IMR-90 (cell line): ENCODE results near the gene KCNQ5. TPM values are rescaled to one million over a fixed set of nuclear protein-coding genes. Genes with fewer than 3 reads are reported as not detected.

Experiments
- ATAC-seq: fragments of 200-7000 bp; cut with Tn5 transposase; 2 replicates; pipeline ENCODE4 v1.9.1; 2020; ENCODE audit warnings: low read depth, mild to moderate bottlenecking, moderate library complexity
- BruUV-seq: library from RNA; stranded (reverse); fragments of 400-500 nt; replicated peaks from 2 replicates; lab custom pipeline; 2021; lab: Mats Ljungman, UMichigan
- CTCF ChIA-PET: fragments of 300-600 bp; formaldehyde crosslinking; extraction: SDS; loops from one replicate; lab custom pipeline; 2021; ENCODE audit warnings: antibody characterized with exemption; lab: Yijun Ruan, JAX
- POLR2A ChIA-PET: fragments of 300-600 bp; sonication (Branson Sonifier 250); formaldehyde crosslinking; loops from one replicate; lab custom pipeline; 2022; ENCODE audit warnings: antibody characterized with exemption; ENCODE audit not compliant: unreplicated experiment; lab: Charles Lee
- DNase-seq: peaks from one replicate; pipeline ENCODE4 v3.0.0; 2013
- H2AFZ ChIP-seq: replicated peaks from 2 replicates; pipeline ENCODE3; 2013; ENCODE audit warnings: low read length, mild to moderate bottlenecking; ENCODE audit not compliant: poor library complexity
- H2AK5ac ChIP-seq: 2 replicates; pipeline ENCODE4 v1.6.1; 2013; ENCODE audit warnings: low read depth, low read length, inconsistent platforms
- H2AK9ac ChIP-seq: replicated peaks from 2 replicates; pipeline ENCODE3; 2013; ENCODE audit warnings: mild to moderate bottlenecking, low read depth, low read length, moderate library complexity; ENCODE audit not compliant: poor library complexity
- H2BK120ac ChIP-seq: 2 replicates; pipeline ENCODE4 v1.6.1; 2013; ENCODE audit warnings: low read depth, low read length, inconsistent platforms
- H2BK15ac ChIP-seq: 3 replicates; pipeline ENCODE4 v1.6.1; 2013; ENCODE audit warnings: low read depth, low read length, inconsistent platforms
- H2BK20ac ChIP-seq: 2 replicates; pipeline ENCODE4 v1.6.1; 2013; ENCODE audit warnings: low read depth, mild to moderate bottlenecking, inconsistent platforms, low read length, moderate library complexity
- H2BK5ac ChIP-seq: 2 replicates; pipeline ENCODE4 v1.6.1; 2013; ENCODE audit warnings: mild to moderate bottlenecking, low read depth, low read length, inconsistent platforms; ENCODE audit not compliant: poor library complexity, severe bottlenecking
- H3K14ac ChIP-seq: replicated peaks from 2 replicates; pipeline ENCODE4 v1.6.1; 2013; ENCODE audit warnings: low read depth, low read length, inconsistent platforms
- H3K18ac ChIP-seq: 2 replicates; pipeline ENCODE4 v1.6.1; 2013; ENCODE audit warnings: low read depth, low read length, control low read depth
- H3K23ac ChIP-seq: 2 replicates; pipeline ENCODE4 v1.6.1; 2013; ENCODE audit warnings: low read depth, low read length, inconsistent platforms
- H3K27ac ChIP-seq: 2 replicates; pipeline ENCODE4 v1.5.1; 2013; ENCODE audit warnings: mild to moderate bottlenecking, control low read depth, low read length; ENCODE audit not compliant: insufficient read depth
- H3K27me3 ChIP-seq: 2 replicates; pipeline ENCODE4 v1.6.1; 2013; ENCODE audit warnings: low read length; ENCODE audit not compliant: control insufficient read depth, insufficient read depth
- H3K36me3 ChIP-seq: 2 replicates; pipeline ENCODE4 v1.6.1; 2013; ENCODE audit warnings: low read length, mixed read lengths; ENCODE audit not compliant: control insufficient read depth, insufficient read depth
- H3K4ac ChIP-seq: 2 replicates; pipeline ENCODE4 v1.6.1; 2013; ENCODE audit warnings: low read depth, low read length, inconsistent platforms
- H3K4me1 ChIP-seq: 2 replicates; pipeline ENCODE4 v1.6.1; 2013; ENCODE audit warnings: low read length, mixed read lengths; ENCODE audit not compliant: control insufficient read depth, insufficient read depth
- H3K4me2 ChIP-seq: 2 replicates; pipeline ENCODE4 v1.6.1; 2013; ENCODE audit warnings: low read depth, mild to moderate bottlenecking, control low read depth, low read length, moderate library complexity
- H3K4me3 ChIP-seq: 2 replicates; pipeline ENCODE4 v1.5.1; 2013; ENCODE audit warnings: low read depth, mild to moderate bottlenecking, control low read depth, low read length, moderate library complexity; ENCODE audit not compliant: insufficient read depth
- H3K56ac ChIP-seq: 2 replicates; pipeline ENCODE4 v1.6.1; 2013; ENCODE audit warnings: low read length, inconsistent platforms; ENCODE audit not compliant: insufficient read depth; ENCODE audit errors: extremely low read depth
- H3K79me1 ChIP-seq, 2 experiments: 2 replicates each; pipeline ENCODE4 v1.6.1; 2013; ENCODE audit warnings: low read length in 2 of 2, inconsistent platforms in 1 of 2, low read depth in 1 of 2
- H3K9ac ChIP-seq: 2 replicates; pipeline ENCODE4 v1.6.1; 2013; ENCODE audit warnings: low read depth, low read length, control low read depth
- H3K9me1 ChIP-seq: 2 replicates; pipeline ENCODE4 v1.6.1; 2013; ENCODE audit warnings: low read length, inconsistent platforms; ENCODE audit not compliant: insufficient read depth
- H3K9me3 ChIP-seq: 2 replicates; pipeline ENCODE4 v1.6.1; 2013; ENCODE audit warnings: low read length; ENCODE audit not compliant: control insufficient read depth, insufficient read depth
- H4K20me1 ChIP-seq: 2 replicates; pipeline ENCODE4 v1.6.1; 2013; ENCODE audit warnings: low read length, inconsistent platforms; ENCODE audit not compliant: insufficient read depth
- H4K5ac ChIP-seq: 2 replicates; pipeline ENCODE4 v1.6.1; 2013; ENCODE audit warnings: mild to moderate bottlenecking, low read depth, low read length, control low read depth
- H4K8ac ChIP-seq, 2 experiments: 2 replicates each; pipeline ENCODE4 v1.6.1; 2013; ENCODE audit warnings: low read depth in 2 of 2, low read length in 2 of 2, control low read depth in 1 of 2, inconsistent platforms in 1 of 2
- H4K91ac ChIP-seq: 2 replicates; pipeline ENCODE4 v1.6.1; 2013; ENCODE audit warnings: low read depth, low read length, inconsistent platforms; ENCODE audit not compliant: insufficient read depth
- BHLHE40 ChIP-seq: fragments of 150-350 bp; IDR thresholded peaks from 2 replicates; pipeline ENCODE4 v1.6.1; 2016; ENCODE audit warnings: mild to moderate bottlenecking, low read depth, low read length
- CTCF ChIP-seq: conservative IDR thresholded peaks from 2 replicates; pipeline ENCODE4 v1.5.1; 2012; ENCODE audit warnings: mild to moderate bottlenecking, low read depth, low read length, improper control_type of control experiment
- ELK1 ChIP-seq: fragments of 150-350 bp; IDR thresholded peaks from 2 replicates; pipeline ENCODE4 v1.6.1; 2016; ENCODE audit warnings: low read depth, mild to moderate bottlenecking, low read length, moderate library complexity, borderline replicate concordance
- MAFK ChIP-seq: IDR thresholded peaks from 2 replicates; pipeline ENCODE4 v1.6.1; 2012; ENCODE audit warnings: low read depth, low read length, improper control_type of control experiment
- MAZ ChIP-seq: IDR thresholded peaks from 2 replicates; pipeline ENCODE4 v1.6.1; 2012; ENCODE audit warnings: low read depth, mild to moderate bottlenecking, low read length, improper control_type of control experiment, moderate library complexity, borderline replicate concordance
- MXI1 ChIP-seq: IDR thresholded peaks from 2 replicates; pipeline ENCODE4 v1.6.1; 2012; ENCODE audit warnings: low read depth, mild to moderate bottlenecking, low read length, moderate library complexity, borderline replicate concordance
- NFE2L2 ChIP-seq: fragments of 150-350 bp; IDR thresholded peaks from 2 replicates; pipeline ENCODE4 v1.6.1; 2016; ENCODE audit warnings: low read depth, mild to moderate bottlenecking, low read length
- POLR2A ChIP-seq: IDR thresholded peaks from 2 replicates; pipeline ENCODE4 v1.6.1; 2012; ENCODE audit warnings: mild to moderate bottlenecking, low read depth, low read length
- RAD21 ChIP-seq: IDR thresholded peaks from 2 replicates; pipeline ENCODE4 v1.6.1; 2012; ENCODE audit warnings: low read length, improper control_type of control experiment
- RFX5 ChIP-seq: IDR thresholded peaks from 2 replicates; pipeline ENCODE4 v1.8.0; 2012; ENCODE audit warnings: low read depth, mild to moderate bottlenecking, low read length, moderate library complexity
- SMC3 ChIP-seq: fragments of 150-350 bp; IDR thresholded peaks from 2 replicates; pipeline ENCODE4 v1.6.1; 2016; ENCODE audit warnings: low read depth, mild to moderate bottlenecking, antibody characterized with exemption, low read length, moderate library complexity
- USF2 ChIP-seq: fragments of 150-350 bp; IDR thresholded peaks from 2 replicates; pipeline ENCODE4 v1.6.1; 2017; ENCODE audit warnings: mild to moderate bottlenecking, antibody characterized with exemption, low read length, low read depth
- WGBS, 2 experiments: methylation state at CpG; one replicate each; pipeline versions ENCODE4 v1.1.5 to v1.1.7; 2013; ENCODE audit warnings: missing lambda C conversion rate in 2 of 2; ENCODE audit not compliant: insufficient read length in 1 of 2; ENCODE audit errors: extremely low coverage in 2 of 2; 5-methylcytosine and 5-hydroxymethylcytosine counted together
- dilution Hi-C: fragments of 300-500 bp; cut with HindIII; formaldehyde crosslinking; loops from one replicate; pipeline ENCODE4 v1.14.3; 2018; ENCODE audit warnings: low sequenced_read_pairs; ENCODE audit not compliant: unreplicated experiment
- in situ Hi-C: fragments of 300-500 bp; cut with MboI; formaldehyde crosslinking; loops from 3 replicates; pipeline ENCODE4 v1.14.3; 2019; ENCODE audit warnings: low sequenced_read_pairs, inconsistent platforms, mixed read lengths
- intact Hi-C: fragments of 100-400 bp; cut with micrococcal nuclease; formaldehyde crosslinking; loops from 2 replicates; pipeline ENCODE4 v1.10.0; 2022
- polyA plus RNA-seq, 3 experiments: library from polyadenylated mRNA; depleted of rRNA; stranded (reverse); fragments of >200 nt; gene quantifications; 2 replicates each; pipeline ENCODE4 v1.2.3, GENCODE V29; 2012; ENCODE audit warnings: low replicate concordance in 1 of 3
- total RNA-seq: library from RNA; depleted of rRNA; stranded (reverse); fragments of >200 nt; gene quantifications from 2 replicates; pipeline ENCODE4 v1.2.3, GENCODE V29; 2012

The KCNQ5 gene
- total and polyA plus RNA-seq, 2 of the 4 experiments (the other 2 are of a cell fraction): 0.75 to 1.3 TPM

GRCh38 chr6:73174646-73175045, 552.8 kb downstream of the KCNQ5 start:
- Histone ChIP-seq H4K8ac (no peak overlapping the region), H3K9me3 (no peaks in the 10 kb centered on the region), H3K27ac (no peak overlapping the region), H3K27me3 (no peaks in the 10 kb centered on the region; the same call in 1 of the 2 replicates), H3K79me1 (no peaks in the 10 kb centered on the region), H4K91ac (no peak overlapping the region), H3K36me3 (no peaks in the 10 kb centered on the region), H3K4me3 (no peak overlapping the region), H2BK5ac (no peak overlapping the region), H2BK20ac (no peak overlapping the region), H2AK9ac (no peak overlapping the region), H3K4me1 (no peaks in the 10 kb centered on the region), H2AK5ac (no peak overlapping the region), H4K5ac (no peak overlapping the region), H3K14ac (no peak overlapping the region), H2BK120ac (no peak overlapping the region), H2BK15ac (no peak overlapping the region), H4K20me1 (no peaks in the 10 kb centered on the region), H3K56ac (no peak overlapping the region), H2AFZ (no peak overlapping the region), H3K9ac (no peak overlapping the region), H3K18ac (no peak overlapping the region), H3K23ac (no peak overlapping the region), H3K9me1 (no peaks in the 10 kb centered on the region), H3K4me2 (no peak overlapping the region), H3K4ac (no peak overlapping the region)
- CTCF ChIA-PET: no interaction called here
- no peak for ATAC-seq
- intact Hi-C loops (no loop called here), dilution Hi-C loops (no loop called here), in situ Hi-C loops (no loop called here)
- DNase-seq: no peak
- 100% methylated on average over 1 of the region's 4 CpGs; no CpG with 5 or more reads in 1 of the 2 experiments for WGBS, 2 experiments
- TF ChIP-seq ELK1 (no peak), MAZ (no peak), RFX5 (no peak), CTCF (no peak), RAD21 (no peak), SMC3 (no peak), MXI1 (no peak), MAFK (no peak), NFE2L2 (no peak), POLR2A (no peak), BHLHE40 (no peak), USF2 (no peak)
- POLR2A ChIA-PET: no interaction called here
- BruUV-seq: no TSS peak
